Right lobe of liver (tissue), 4 donors: Measurements from ENCODE around the gene KCNJ5.

Source experiments
- CTCF ChIP-seq, 4 donors: fragments of 200-600 bp in 3 of 4; fragments of 450-650 bp in 1 of 4; IDR thresholded peaks; one replicate each; pipeline versions ENCODE4 v1.5.1 to v1.8.0; 2016 to 2022; ENCODE audit warnings: antibody characterized with exemption in 4 of 4, mild to moderate bottlenecking in 2 of 4
- POLR2A ChIP-seq: fragments of 450-650 bp; IDR thresholded peaks from one replicate; pipeline ENCODE4 v1.6.1; 2017; ENCODE audit warnings: antibody characterized with exemption, mild to moderate bottlenecking
- donor health status: DM: no; HTN: no; CAD: no.
- donor health status: DM: no; HTN: no; CAD: no.
- donor health status: DM: no; HTN: yes; CAD: no.

GRCh38 chr11:128843198-128843785 is 47.9 kb upstream of the KCNJ5 start:
- TF ChIP-seq CTCF (IDR thresholded peaks at IDR 0.05) (no peak), POLR2A (no peak)
